ENCODE measurements around the gene KLRF1.

DNA sequence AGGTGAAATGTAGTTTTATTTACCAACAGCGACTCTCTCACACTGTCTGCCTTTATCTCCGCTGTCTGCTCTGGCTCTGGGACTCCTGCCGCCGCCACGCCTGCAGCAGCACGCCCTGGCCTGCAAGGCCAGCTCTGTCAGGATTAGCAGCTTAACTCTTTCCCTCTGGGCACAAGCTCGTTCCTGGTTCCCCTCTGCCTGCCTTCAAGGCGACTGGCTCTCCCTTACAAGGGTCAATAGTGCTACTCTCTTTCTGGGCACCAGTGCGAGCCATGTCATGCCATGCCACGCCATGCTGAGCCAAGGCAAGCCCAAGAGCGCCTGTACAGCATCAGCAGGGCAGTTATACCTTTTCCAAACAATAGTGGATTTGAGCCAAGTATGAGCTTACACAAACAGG is 45.5 kb downstream of the KLRF1 start:
- TF ChIP-seq, protein P1, sequence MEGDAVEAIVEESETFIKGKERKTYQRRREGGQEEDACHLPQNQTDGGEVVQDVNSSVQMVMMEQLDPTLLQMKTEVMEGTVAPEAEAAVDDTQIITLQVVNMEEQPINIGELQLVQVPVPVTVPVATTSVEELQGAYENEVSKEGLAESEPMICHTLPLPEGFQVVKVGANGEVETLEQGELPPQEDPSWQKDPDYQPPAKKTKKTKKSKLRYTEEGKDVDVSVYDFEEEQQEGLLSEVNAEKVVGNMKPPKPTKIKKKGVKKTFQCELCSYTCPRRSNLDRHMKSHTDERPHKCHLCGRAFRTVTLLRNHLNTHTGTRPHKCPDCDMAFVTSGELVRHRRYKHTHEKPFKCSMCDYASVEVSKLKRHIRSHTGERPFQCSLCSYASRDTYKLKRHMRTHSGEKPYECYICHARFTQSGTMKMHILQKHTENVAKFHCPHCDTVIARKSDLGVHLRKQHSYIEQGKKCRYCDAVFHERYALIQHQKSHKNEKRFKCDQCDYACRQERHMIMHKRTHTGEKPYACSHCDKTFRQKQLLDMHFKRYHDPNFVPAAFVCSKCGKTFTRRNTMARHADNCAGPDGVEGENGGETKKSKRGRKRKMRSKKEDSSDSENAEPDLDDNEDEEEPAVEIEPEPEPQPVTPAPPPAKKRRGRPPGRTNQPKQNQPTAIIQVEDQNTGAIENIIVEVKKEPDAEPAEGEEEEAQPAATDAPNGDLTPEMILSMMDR (IDR thresholded peaks at IDR 0.05; ENCODE audit: low read length) = no peak
- no peak for TF ChIP-seq EZH2phosphoT487 (IDR thresholded peaks at IDR 0.05; ENCODE audit: low read length)
- TF ChIP-seq EZH2 (optimal IDR thresholded peaks at IDR 0.05; ENCODE audit: low read depth, low read length) = no peak
